OCI-LY7 (cell line): ENCODE data around the gene PEX3. TPM values are rescaled to one million over a fixed set of nuclear protein-coding genes. Genes with fewer than 3 reads are reported as not detected.
A peak's percentile ranks its signal among the peaks of the same experiment; 100 is the strongest.
"Not testable (repeated sequence)": the region's sequence is repeated elsewhere in the genome, so short reads cannot be mapped to it uniquely, and the experiment has no call there.

Experiments
- BruUV-seq: library from RNA; stranded (reverse); fragments of 400-500 nt; replicated peaks from 2 replicates; lab custom pipeline; 2021; lab: Mats Ljungman, UMichigan
- CTCF ChIA-PET: fragments of 300-600 bp; sonication (Branson Sonifier 250); formaldehyde crosslinking; loops from one replicate; lab custom pipeline; 2022; ENCODE audit warnings: antibody characterized with exemption; ENCODE audit not compliant: unreplicated experiment; lab: Charles Lee
- POLR2A ChIA-PET: fragments of 300-600 bp; sonication (Branson Sonifier 250); formaldehyde crosslinking; loops from one replicate; lab custom pipeline; 2022; ENCODE audit warnings: antibody characterized with exemption; lab: Charles Lee
- DNase-seq: peaks from one replicate; pipeline ENCODE4 v3.0.0-alpha.2; 2015; ENCODE audit warnings: low spot score
- H2AFZ ChIP-seq: fragments of 200-600 bp; sonication (generic), shearing (Covaris generic); 2 replicates; pipeline ENCODE4 v1.6.1; 2014; ENCODE audit warnings: mild to moderate bottlenecking, antibody characterized with exemption, low read length, moderate library complexity
- H3K27ac ChIP-seq: fragments of 200-600 bp; sonication (generic); 2 replicates; pipeline ENCODE4 v1.5.1; 2014; ENCODE audit warnings: mixed run types, low read depth, mild to moderate bottlenecking, moderate library complexity, low read length, inconsistent platforms; ENCODE audit not compliant: poor library complexity, severe bottlenecking
- H3K36me3 ChIP-seq: fragments of 200-600 bp; sonication (generic); 2 replicates; pipeline ENCODE4 v1.6.1; 2014; ENCODE audit warnings: mild to moderate bottlenecking, antibody characterized with exemption, low read length, moderate library complexity, mixed read lengths; ENCODE audit not compliant: insufficient read depth
- H3K4me1 ChIP-seq: fragments of 200-600 bp; sonication (generic); 2 replicates; pipeline ENCODE4 v1.5.1; 2014; ENCODE audit warnings: mild to moderate bottlenecking, low read length; ENCODE audit not compliant: insufficient read depth, poor library complexity, severe bottlenecking
- H3K4me2 ChIP-seq: fragments of 200-600 bp; sonication (generic); 2 replicates; pipeline ENCODE4 v1.6.1; 2014; ENCODE audit warnings: mild to moderate bottlenecking, low read length
- H3K4me3 ChIP-seq: fragments of 200-600 bp; sonication (generic); 2 replicates; pipeline ENCODE4 v1.5.1; 2014; ENCODE audit warnings: mild to moderate bottlenecking, low read depth, low read length; ENCODE audit not compliant: poor library complexity, severe bottlenecking
- H3K79me2 ChIP-seq: fragments of 200-600 bp; sonication (generic); 2 replicates; pipeline ENCODE4 v1.6.1; 2016; ENCODE audit warnings: low read depth, mild to moderate bottlenecking, low read length, moderate library complexity, mixed read lengths; ENCODE audit not compliant: insufficient read depth
- H3K9me2 ChIP-seq: fragments of 200-600 bp; sonication (generic); 2 replicates; pipeline ENCODE4 v1.6.1; 2016; ENCODE audit warnings: mild to moderate bottlenecking, low read length, mixed read lengths; ENCODE audit not compliant: insufficient read depth
- H3K9me3 ChIP-seq: fragments of 200-600 bp; sonication (generic); 2 replicates; pipeline ENCODE4 v1.6.1; 2014; ENCODE audit warnings: mild to moderate bottlenecking, mixed run types, low read length, mixed read lengths
- H4K20me1 ChIP-seq: fragments of 200-600 bp; sonication (generic); 2 replicates; pipeline ENCODE4 v1.6.1; 2014; ENCODE audit warnings: mild to moderate bottlenecking, antibody characterized with exemption, low read length, moderate library complexity, mixed read lengths; ENCODE audit not compliant: insufficient read depth
- EZH2phosphoT487 ChIP-seq: fragments of 200-600 bp; sonication (generic); IDR thresholded peaks from 2 replicates; pipeline ENCODE4 v1.6.1; 2018; ENCODE audit warnings: low read depth, borderline replicate concordance, mild to moderate bottlenecking, mixed run types, antibody characterized with exemption, low read length, moderate library complexity, mixed read lengths
- intact Hi-C: fragments of 100-400 bp; cut with micrococcal nuclease; formaldehyde crosslinking; loops from one replicate; pipeline ENCODE4 v1.10.0; 2022; ENCODE audit not compliant: unreplicated experiment
- total RNA-seq, 2 experiments: library from RNA; depleted of rRNA in 1 of 2; stranded (reverse); fragments of >200 nt in 1 of 2; shearing (Covaris generic) in 1 of 2; gene quantifications; 2 replicates each; pipeline ENCODE4 v1.2.3, GENCODE V29; 2014 to 2022
- TF ChIP-seq, protein P1 (sequence below): fragments of 200-600 bp; sonication (generic); conservative IDR thresholded peaks from 2 replicates; pipeline ENCODE4 v1.5.1; 2014; ENCODE audit warnings: mild to moderate bottlenecking, antibody characterized with exemption, low read length, moderate library complexity, mixed read lengths

Gene PEX3
- total RNA-seq, 2 experiments from 2014 or later, result 14.8 to 27.0 TPM

DNA sequence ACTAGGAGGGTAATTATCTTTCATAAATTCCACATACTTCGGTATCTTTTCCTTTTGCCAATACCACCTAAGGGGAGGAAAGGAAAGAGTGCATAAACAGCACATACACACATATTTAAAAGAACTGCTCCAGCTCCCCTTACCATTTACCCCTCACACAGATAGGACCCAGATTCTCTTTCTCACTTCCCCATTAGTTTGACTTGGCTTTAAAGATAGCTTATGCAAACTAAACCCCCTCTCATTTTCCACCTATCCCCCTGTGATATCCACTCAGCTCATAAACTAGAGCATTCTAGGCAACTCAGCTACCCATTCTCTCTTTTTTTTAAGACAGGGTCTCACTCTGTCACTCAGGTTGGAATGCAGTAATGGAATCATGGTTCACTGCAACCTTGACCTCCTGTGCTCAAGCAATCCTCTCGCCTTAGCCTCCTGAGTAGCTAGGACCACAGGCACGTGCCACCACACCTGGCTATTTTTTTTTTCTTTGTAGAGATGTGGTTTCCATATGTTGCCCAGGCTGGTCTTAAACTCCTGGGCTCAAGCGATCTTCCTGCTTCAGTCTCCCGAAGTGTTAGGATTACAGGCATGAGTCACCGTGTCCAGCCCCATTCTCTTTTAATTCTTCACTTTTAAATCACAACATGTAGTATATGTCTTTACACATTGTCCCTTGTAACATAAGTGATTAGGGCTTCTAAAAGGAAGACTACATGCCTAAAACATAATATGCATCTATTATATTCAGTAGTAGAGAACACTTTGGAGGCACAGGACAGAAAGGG, 56.9 kb downstream of the PEX3 start:
- Histone ChIP-seq H4K20me1 (no peaks in the 10 kb centered on the region), H3K9me2 (no peaks in the 10 kb centered on the region), H3K4me3 (no peak overlapping the region), H3K9me3 (no peaks in the 10 kb centered on the region), H3K27ac (no peak overlapping the region), H3K4me2 (peak overlapping the region; percentile 18; the same call in 1 of the 2 replicates), H3K36me3 (no peaks in the 10 kb centered on the region), H2AFZ (no peak overlapping the region), H3K79me2 (no peaks in the 10 kb centered on the region), H3K4me1 (peaks cover 11% of the 10 kb centered on the region)
- BruUV-seq, result no TSS peak
- intact Hi-C loops, result loop anchor here (10.0 kb wide), 2 partner anchors 813 to 1033 kb away; no protein-coding TSS in a partner anchor
- TF ChIP-seq, protein P1, sequence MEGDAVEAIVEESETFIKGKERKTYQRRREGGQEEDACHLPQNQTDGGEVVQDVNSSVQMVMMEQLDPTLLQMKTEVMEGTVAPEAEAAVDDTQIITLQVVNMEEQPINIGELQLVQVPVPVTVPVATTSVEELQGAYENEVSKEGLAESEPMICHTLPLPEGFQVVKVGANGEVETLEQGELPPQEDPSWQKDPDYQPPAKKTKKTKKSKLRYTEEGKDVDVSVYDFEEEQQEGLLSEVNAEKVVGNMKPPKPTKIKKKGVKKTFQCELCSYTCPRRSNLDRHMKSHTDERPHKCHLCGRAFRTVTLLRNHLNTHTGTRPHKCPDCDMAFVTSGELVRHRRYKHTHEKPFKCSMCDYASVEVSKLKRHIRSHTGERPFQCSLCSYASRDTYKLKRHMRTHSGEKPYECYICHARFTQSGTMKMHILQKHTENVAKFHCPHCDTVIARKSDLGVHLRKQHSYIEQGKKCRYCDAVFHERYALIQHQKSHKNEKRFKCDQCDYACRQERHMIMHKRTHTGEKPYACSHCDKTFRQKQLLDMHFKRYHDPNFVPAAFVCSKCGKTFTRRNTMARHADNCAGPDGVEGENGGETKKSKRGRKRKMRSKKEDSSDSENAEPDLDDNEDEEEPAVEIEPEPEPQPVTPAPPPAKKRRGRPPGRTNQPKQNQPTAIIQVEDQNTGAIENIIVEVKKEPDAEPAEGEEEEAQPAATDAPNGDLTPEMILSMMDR, result no peak
- TF ChIP-seq EZH2phosphoT487, result no peak
- ChIA-PET POLR2A (interaction anchor here (0.7 kb wide), 1 partner anchor 490 kb away, joined by 3 read pairs; no protein-coding TSS in a partner anchor), CTCF (no interaction called here)
- DNase-seq, result peak; percentile 32

DNA sequence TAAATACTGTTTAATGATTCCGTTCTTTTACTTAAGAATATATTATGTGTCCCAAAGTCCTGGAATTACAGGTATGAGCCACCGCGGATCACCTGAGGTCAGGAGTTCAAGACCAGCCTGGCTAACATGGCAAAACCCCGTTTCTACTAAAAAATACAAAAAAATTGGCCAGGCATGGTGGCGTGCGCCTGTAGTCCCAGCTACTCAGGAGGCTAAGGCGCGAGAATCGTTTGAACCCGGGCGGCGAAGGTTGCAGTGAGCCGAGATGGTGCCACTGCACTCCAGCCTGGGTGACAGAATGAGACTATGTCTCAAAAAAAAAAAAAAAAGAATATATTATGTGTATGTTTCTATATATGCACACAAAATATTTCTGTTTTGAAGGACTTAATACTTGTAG, 59.7 kb downstream of the PEX3 start:
- H3K79me2 ChIP-seq, H3K4me2 ChIP-seq, BruUV-seq, H3K4me3 ChIP-seq, intact Hi-C loops, H3K36me3 ChIP-seq, H3K9me3 ChIP-seq, H4K20me1 ChIP-seq, H2AFZ ChIP-seq, H3K27ac ChIP-seq, H3K9me2 ChIP-seq, DNase-seq, CTCF ChIA-PET: not testable (repeated sequence)
- POLR2A ChIA-PET, result interaction anchor here (1.4 kb wide), 1 partner anchor 31 kb away, joined by 4 read pairs; no protein-coding TSS in a partner anchor
- peaks cover 11% of the 10 kb centered on the region for H3K4me1 ChIP-seq

DNA sequence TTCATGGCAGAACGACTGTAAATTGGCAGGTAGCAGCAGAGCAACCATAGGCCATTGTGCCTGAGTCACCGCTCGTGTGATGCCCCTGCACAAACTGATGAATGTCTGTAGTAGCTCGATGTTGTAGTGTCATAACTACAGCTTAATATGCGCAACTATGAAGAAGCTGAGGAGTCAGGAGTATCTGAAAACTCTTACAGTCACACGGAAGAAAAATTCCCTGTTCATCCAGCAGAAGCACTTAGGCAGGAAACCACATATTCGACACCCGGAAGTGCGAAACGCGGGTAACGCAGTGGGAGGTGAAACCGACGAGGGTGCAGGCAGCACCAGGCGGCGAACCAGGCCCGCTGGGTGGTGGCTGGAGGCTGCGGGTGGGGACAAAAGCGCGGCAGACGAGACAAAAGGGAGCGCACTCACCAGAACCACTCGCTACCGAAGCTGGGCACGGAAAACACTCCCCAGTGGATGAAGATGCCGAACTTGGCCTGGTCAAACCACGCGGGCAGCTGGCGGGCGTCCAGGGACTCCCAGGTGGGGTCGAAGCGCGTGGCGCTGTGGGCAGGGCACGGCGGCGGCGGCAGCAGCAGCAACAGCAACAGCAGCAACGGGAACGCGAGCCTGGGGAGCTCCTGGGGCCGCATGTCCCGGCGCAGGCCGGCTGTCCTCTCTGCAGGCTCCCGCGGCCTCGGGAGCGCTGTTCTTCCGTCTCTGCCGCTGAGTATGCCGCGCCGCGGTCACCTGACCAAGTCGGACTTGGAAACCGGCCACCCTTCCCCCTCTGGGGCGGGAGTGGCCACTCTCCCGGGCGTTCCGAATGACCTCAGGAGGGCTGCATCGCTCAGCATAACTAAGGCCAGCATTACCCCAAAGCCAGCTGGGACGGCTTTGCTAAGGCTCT, 60.6 kb downstream of the PEX3 start, which contains the start of gene FUCA2:
FUCA2 (minus strand) TSS at position 730 of the 901 bp plus-strand sequence; CDS start at position 644, 86 bp downstream.
- Histone ChIP-seq H3K79me2 (no peaks in the 10 kb centered on the region), H3K4me2 (peak within 1 kb of the TSS; percentile 2; the same call in 1 of the 2 replicates), H3K4me3 (no peak within 1 kb of the TSS), H3K9me2 (no peaks in the 10 kb centered on the region), H3K4me1 (peaks cover 11% of the 10 kb centered on the region), H2AFZ (peak within 1 kb of the TSS; percentile 77; the same call in 1 of the 2 replicates), H4K20me1 (no peaks in the 10 kb centered on the region), H3K27ac (no peak within 1 kb of the TSS), H3K9me3 (no peaks in the 10 kb centered on the region), H3K36me3 (no peaks in the 10 kb centered on the region)
- BruUV-seq, result no TSS peak
- intact Hi-C loops, result no loop called here
- DNase-seq, result no peak
- CTCF ChIA-PET, result no interaction called here
- TF ChIP-seq EZH2phosphoT487, result no peak
- TF ChIP-seq, protein P1, result no peak
- POLR2A ChIA-PET, result no interaction called here
